HepG2 (cell line): Measurements from ENCODE around the gene PLA2R1. TPM values are rescaled to one million over a fixed set of nuclear protein-coding genes. Genes with fewer than 3 reads are reported as not detected.

Source experiments
- ATAC-seq: fragments of 200-7000 bp; cut with Tn5 transposase; 3 replicates; pipeline ENCODE4 v1.9.1; 2020; ENCODE audit warnings: mild to moderate bottlenecking, moderate library complexity
- BruUV-seq: library from RNA; stranded (reverse); fragments of 400-500 nt; replicated peaks from 2 replicates; lab custom pipeline; 2021; lab: Mats Ljungman, UMichigan
- CTCF ChIA-PET: fragments of 300-600 bp; formaldehyde crosslinking; extraction: SDS; loops from one replicate; lab custom pipeline; 2021; ENCODE audit warnings: low total read pairs, inconsistent platforms, low intra/inter-chr PET ratio; lab: Yijun Ruan, JAX
- POLR2A ChIA-PET: fragments of 350-600 bp; sonication (Branson Sonifier 250); formaldehyde crosslinking; loops from one replicate; lab custom pipeline; 2020; ENCODE audit warnings: antibody characterized with exemption, inconsistent platforms; lab: Yijun Ruan, JAX
- DNase-seq: peaks from one replicate; pipeline ENCODE4 v3.0.0-alpha.2; 2015; ENCODE audit warnings: low spot score
- FAIRE-seq: peaks from 3 replicates; lab custom pipeline; 2011; peaks lifted over from hg19 to GRCh38; lab: Jason Lieb, UNC
- H2AFZ ChIP-seq: one replicate; pipeline ENCODE4 v1.6.1; 2011; ENCODE audit warnings: low read length, inconsistent platforms
- H3K27ac ChIP-seq: fragments of 300-600 bp; 3 replicates; pipeline ENCODE4 v1.8.0; 2011; ENCODE audit warnings: mixed run types, mild to moderate bottlenecking, mixed read lengths, low read length, inconsistent platforms; ENCODE audit not compliant: insufficient read depth; ENCODE audit errors: extremely low read length
- H3K27me3 ChIP-seq, 2 experiments: fragments of 200-600 bp in 1 of 2; 2 replicates in 1 of 2; 3 replicates in 1 of 2; pipeline versions ENCODE4 v1.6.0 to v1.8.0; 2011; ENCODE audit warnings: low read length in 2 of 2, mild to moderate bottlenecking in 2 of 2, moderate library complexity in 2 of 2, inconsistent platforms in 1 of 2; ENCODE audit not compliant: insufficient read depth in 2 of 2, control insufficient read depth in 1 of 2
- H3K36me3 ChIP-seq, 2 experiments: fragments of 200-600 bp in 1 of 2; replicated peaks in 1 of 2; 2 replicates in 1 of 2; 3 replicates in 1 of 2; pipeline versions ENCODE4 v1.5.1 to v1.8.0; 2011; ENCODE audit warnings: low read length in 2 of 2, inconsistent platforms in 1 of 2; ENCODE audit not compliant: insufficient read depth in 2 of 2, control insufficient read depth in 1 of 2
- H3K4me1 ChIP-seq: 2 replicates; pipeline ENCODE4 v1.5.1; 2012; ENCODE audit warnings: low read length, inconsistent platforms; ENCODE audit not compliant: insufficient read depth
- H3K4me2 ChIP-seq: 2 replicates; pipeline ENCODE4 v1.6.0; 2011; ENCODE audit warnings: low read depth, low read length, inconsistent platforms
- H3K4me3 ChIP-seq, 3 experiments: fragments of 200-600 bp in 1 of 3; sonication (generic), shearing (Covaris generic) in 1 of 3; replicated peaks in 1 of 3; 2 replicates each; pipeline ENCODE4 v1.5.1; 2011 to 2016; ENCODE audit warnings: low read length in 3 of 3, inconsistent platforms in 2 of 3, low read depth in 2 of 3, mild to moderate bottlenecking in 2 of 3, control low read depth in 1 of 3, mixed read lengths in 1 of 3; ENCODE audit not compliant: insufficient read depth in 1 of 3
- H3K79me2 ChIP-seq: one replicate; pipeline ENCODE4 v1.6.1; 2011; ENCODE audit warnings: low read length, inconsistent platforms; ENCODE audit not compliant: insufficient read depth
- H3K9ac ChIP-seq: 2 replicates; pipeline ENCODE4 v1.6.0; 2011; ENCODE audit warnings: mild to moderate bottlenecking, low read depth, low read length, inconsistent platforms; ENCODE audit not compliant: insufficient read depth
- H3K9me3 ChIP-seq: 2 replicates; pipeline ENCODE4 v1.5.1; 2012; ENCODE audit warnings: mild to moderate bottlenecking, low read length
- H4K20me1 ChIP-seq: 2 replicates; pipeline ENCODE4 v1.6.0; 2011; ENCODE audit warnings: inconsistent platforms, mild to moderate bottlenecking, low read length, moderate library complexity; ENCODE audit not compliant: insufficient read depth
- CHD4 ChIP-seq: fragments of 200-600 bp; sonication (generic); IDR thresholded peaks from 2 replicates; pipeline ENCODE4 v1.7.0; 2017; ENCODE audit warnings: mild to moderate bottlenecking, low read length, borderline replicate concordance
- FLYWCH1 ChIP-seq: sonication (generic); formaldehyde crosslinking; IDR thresholded peaks from 2 replicates; pipeline ENCODE4 v1.8.1; 2023; ENCODE audit warnings: mild to moderate bottlenecking, missing genetic modification reagents
- JUN ChIP-seq: sonication (generic); formaldehyde crosslinking; IDR thresholded peaks from 2 replicates; pipeline ENCODE4 v1.4.0; 2020; ENCODE audit warnings: mild to moderate bottlenecking, missing genetic modification reagents
- MEIS1 ChIP-seq: sonication (generic); formaldehyde crosslinking; IDR thresholded peaks from 2 replicates; pipeline ENCODE4 v1.9.0; 2021; ENCODE audit warnings: mild to moderate bottlenecking, missing genetic modification reagents, moderate library complexity, borderline replicate concordance
- MTA3 ChIP-seq: sonication (generic); formaldehyde crosslinking; IDR thresholded peaks from 2 replicates; pipeline ENCODE4 v1.4.0; 2020; ENCODE audit warnings: missing genetic modification reagents
- PAWR ChIP-seq: sonication (generic); formaldehyde crosslinking; IDR thresholded peaks from 2 replicates; pipeline ENCODE4 v1.4.0; 2020; ENCODE audit warnings: missing genetic modification reagents, mild to moderate bottlenecking, borderline replicate concordance
- RBFOX2 ChIP-seq: fragments of 200-400 bp; formaldehyde crosslinking; IDR thresholded peaks from 2 replicates; pipeline ENCODE4 v1.6.1; 2017; ENCODE audit warnings: low read depth, mild to moderate bottlenecking, low read length
- ZNF329 ChIP-seq: sonication (generic); formaldehyde crosslinking; IDR thresholded peaks from 2 replicates; pipeline ENCODE4 v1.9.0; 2021; ENCODE audit warnings: low read depth, mild to moderate bottlenecking, missing genetic modification reagents
- ZNF33A ChIP-seq: sonication (generic); formaldehyde crosslinking; IDR thresholded peaks from 2 replicates; pipeline ENCODE4 v1.5.1; 2020; ENCODE audit warnings: missing genetic modification reagents, mild to moderate bottlenecking, moderate library complexity, borderline replicate concordance
- ZNF383 ChIP-seq: sonication (generic); formaldehyde crosslinking; IDR thresholded peaks from 2 replicates; pipeline ENCODE4 v1.4.0; 2020; ENCODE audit warnings: missing genetic modification reagents, mild to moderate bottlenecking, borderline replicate concordance
- ZNF782 ChIP-seq: sonication (generic); formaldehyde crosslinking; IDR thresholded peaks from 2 replicates; pipeline ENCODE4 v1.4.0; 2020; ENCODE audit warnings: missing genetic modification reagents, mild to moderate bottlenecking, borderline replicate concordance
- ZSCAN22 ChIP-seq: sonication (generic); formaldehyde crosslinking; IDR thresholded peaks from 2 replicates; pipeline ENCODE4 v1.4.0; 2020; ENCODE audit warnings: mild to moderate bottlenecking, missing genetic modification reagents
- ZZZ3 ChIP-seq: sonication (generic); formaldehyde crosslinking; IDR thresholded peaks from 2 replicates; pipeline ENCODE4 v1.4.0; 2020; ENCODE audit warnings: missing genetic modification reagents, mild to moderate bottlenecking, borderline replicate concordance
- WGBS: methylation state at CpG from one replicate; pipeline ENCODE4 v1.1.6; 2017; ENCODE audit warnings: low lambda C conversion rate; 5-methylcytosine and 5-hydroxymethylcytosine counted together
- in situ Hi-C: cut with HindIII; loops from 2 replicates; pipeline ENCODE4 v1.10.0; 2017; ENCODE audit warnings: low pct_unique_long_range_greater_than_20kb; ENCODE audit not compliant: extremely low pct_ligation_motif_present
- intact Hi-C: fragments of 100-400 bp; cut with micrococcal nuclease; formaldehyde crosslinking; loops from one replicate; pipeline ENCODE4 v1.10.0; 2022; ENCODE audit not compliant: unreplicated experiment
- polyA plus RNA-seq, 8 experiments: library from polyadenylated mRNA; depleted of rRNA in 3 of 8; stranded (reverse) in 7 of 8; unstranded in 1 of 8; fragments of >200 nt; fragmentation: Illumina TruSeq in 4 of 8; extraction: Trizol in 4 of 8; gene quantifications; 2 replicates each; pipeline versions ENCODE4 v1.2.1 to v1.2.3, GENCODE V29; 2011 to 2016; ENCODE audit warnings: low read depth in 4 of 8, missing spikeins in 1 of 8, mixed read lengths in 1 of 8; ENCODE audit not compliant: insufficient read depth in 1 of 8
- total RNA-seq, 5 experiments: library from RNA; depleted of rRNA; stranded (reverse); fragments of >200 nt; fragmentation: Illumina TruSeq; extraction: Trizol; gene quantifications; 2 replicates each; pipeline ENCODE4 v1.2.3, GENCODE V29; 2016; ENCODE audit warnings: low read depth in 1 of 5
- TF ChIP-seq, protein P1 (sequence below): sonication (generic); formaldehyde crosslinking; IDR thresholded peaks from 2 replicates; pipeline ENCODE4 v1.4.0; 2020; ENCODE audit warnings: missing genetic modification reagents
- TF ChIP-seq, protein P2 (sequence below): sonication (generic); formaldehyde crosslinking; IDR thresholded peaks from 2 replicates; pipeline ENCODE4 v1.8.0; 2022; ENCODE audit warnings: missing genetic modification reagents, mild to moderate bottlenecking, inconsistent platforms, borderline replicate concordance
- TF ChIP-seq, protein P3 (sequence below): sonication (generic); formaldehyde crosslinking; IDR thresholded peaks from 2 replicates; pipeline ENCODE4 v1.4.0; 2020; ENCODE audit warnings: missing genetic modification reagents, borderline replicate concordance

Gene PLA2R1
- total and polyA plus RNA-seq, 2 of the 13 experiments (the other 11 are each of a cell fraction or from before 2014, with no cell fraction given), result not detected

DNA sequence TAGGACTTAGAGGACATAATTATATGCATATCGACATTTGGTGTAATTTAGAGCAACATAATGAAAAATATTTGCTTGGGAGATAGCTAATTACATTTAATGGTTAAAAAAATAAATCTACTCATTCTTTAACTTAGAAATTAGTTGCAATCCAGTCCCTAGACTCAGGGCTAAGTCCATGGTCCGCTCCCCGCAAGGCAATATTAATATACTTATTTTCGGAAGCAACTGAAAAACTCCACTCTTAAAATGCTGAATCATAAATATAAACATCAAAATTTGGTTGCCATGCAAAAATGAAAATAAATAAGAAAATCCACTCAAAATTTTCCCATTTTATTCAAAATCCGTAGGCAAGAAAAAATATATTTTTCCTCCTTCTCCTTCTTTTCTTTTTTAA lies 164.7 kb downstream of the PLA2R1 start:
- Histone ChIP-seq H3K4me1 (peaks cover 29% of the 10 kb centered on the region), H4K20me1 (no peaks in the 10 kb centered on the region), H3K9me3 (no peaks in the 10 kb centered on the region), H2AFZ (no peak overlapping the region), H3K4me3 (no peak overlapping the region), H3K36me3 (no peaks in the 10 kb centered on the region), H3K79me2 (no peaks in the 10 kb centered on the region), H3K27ac (no peak overlapping the region), H3K27me3 (peaks cover 0 to 6% of the 10 kb centered on the region in 2 experiments; a peak in 2 of 5 replicates), H3K4me2 (no peak overlapping the region), H3K9ac (no peak overlapping the region)
- CTCF ChIA-PET, result no interaction called here
- WGBS, result 59% methylated on average over 5 of the region's 5 CpGs
- FAIRE-seq (no peak), DNase-seq (no peak), ATAC-seq (no peak)
- BruUV-seq, result no TSS peak
- POLR2A ChIA-PET, result no interaction called here
- no peak for TF ChIP-seq ZSCAN22 (CRISPR knock-in tag)
- TF ChIP-seq, protein P1, sequence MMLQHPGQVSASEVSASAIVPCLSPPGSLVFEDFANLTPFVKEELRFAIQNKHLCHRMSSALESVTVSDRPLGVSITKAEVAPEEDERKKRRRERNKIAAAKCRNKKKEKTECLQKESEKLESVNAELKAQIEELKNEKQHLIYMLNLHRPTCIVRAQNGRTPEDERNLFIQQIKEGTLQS (CRISPR knock-in tag), result no peak
- TF ChIP-seq ZNF329, result no peak
- TF ChIP-seq ZNF782 (CRISPR knock-in tag), result no peak
- no peak for TF ChIP-seq PAWR
- TF ChIP-seq CHD4, result no peak
- TF ChIP-seq ZNF383 (CRISPR knock-in tag), result no peak
- no peak for TF ChIP-seq RBFOX2
- TF ChIP-seq MEIS1 (CRISPR knock-in tag), result no peak
- intact Hi-C loops, result no loop called here
- in situ Hi-C loops, result no loop called here

DNA sequence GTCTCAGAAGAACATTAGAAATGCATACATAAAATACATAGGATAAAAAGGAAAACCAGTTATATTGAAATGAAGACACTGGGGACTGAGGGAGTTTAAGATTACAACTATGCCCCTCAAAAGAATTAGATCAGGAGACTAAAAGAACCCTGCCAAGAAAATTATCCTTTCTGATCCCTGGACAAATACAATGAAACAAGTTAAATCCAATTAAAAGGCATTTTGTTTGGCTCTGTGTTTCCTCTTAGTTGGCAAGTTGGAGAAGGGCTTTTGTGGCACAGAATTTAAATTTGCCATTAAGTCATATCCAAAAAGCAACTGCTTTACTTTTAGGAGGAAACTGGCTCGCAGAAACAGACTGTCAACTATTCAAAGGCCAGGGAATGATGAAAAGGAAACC lies 165.3 kb downstream of the PLA2R1 start:
- ChIA-PET CTCF (no interaction called here), POLR2A (no interaction called here)
- Histone ChIP-seq H3K27ac (no peak overlapping the region), H3K79me2 (no peaks in the 10 kb centered on the region), H3K36me3 (no peaks in the 10 kb centered on the region), H3K9ac (no peak overlapping the region), H4K20me1 (no peaks in the 10 kb centered on the region), H3K27me3 (peaks cover 0 to 7% of the 10 kb centered on the region in 2 experiments; a peak in 2 of 5 replicates), H3K9me3 (no peaks in the 10 kb centered on the region), H2AFZ (no peak overlapping the region), H3K4me3 (no peak overlapping the region), H3K4me2 (no peak overlapping the region), H3K4me1 (peaks cover 30% of the 10 kb centered on the region)
- in situ Hi-C loops, result no loop called here
- WGBS, result 34% methylated on average over 1 of the region's 1 CpG
- intact Hi-C loops, result no loop called here
- ATAC-seq, result no peak
- no peak for FAIRE-seq
- no TSS peak for BruUV-seq
- DNase-seq, result no peak
- no peak for TF ChIP-seq JUN
- TF ChIP-seq MTA3 (CRISPR knock-in tag), result no peak
- no peak for TF ChIP-seq ZNF33A (CRISPR knock-in tag)
- no peak for TF ChIP-seq ZZZ3 (CRISPR knock-in tag)
- TF ChIP-seq, protein P2, sequence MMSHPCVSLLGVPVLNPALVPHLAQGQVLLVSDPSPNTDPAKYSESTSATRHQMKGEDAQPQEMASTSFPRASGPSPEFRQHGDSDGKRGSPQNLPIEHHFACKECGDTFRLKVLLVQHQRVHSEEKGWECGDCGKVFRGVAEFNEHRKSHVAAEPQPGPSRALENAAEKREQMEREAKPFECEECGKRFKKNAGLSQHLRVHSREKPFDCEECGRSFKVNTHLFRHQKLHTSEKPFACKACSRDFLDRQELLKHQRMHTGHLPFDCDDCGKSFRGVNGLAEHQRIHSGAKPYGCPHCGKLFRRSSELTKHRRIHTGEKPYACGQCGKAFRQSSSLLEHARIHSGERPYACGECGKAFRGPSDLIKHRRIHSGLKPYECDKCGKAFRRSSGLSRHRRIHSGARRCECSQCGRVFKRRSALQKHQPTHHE (CRISPR knock-in tag), result no peak
- TF ChIP-seq FLYWCH1 (CRISPR knock-in tag), result no peak
- TF ChIP-seq, protein P3, sequence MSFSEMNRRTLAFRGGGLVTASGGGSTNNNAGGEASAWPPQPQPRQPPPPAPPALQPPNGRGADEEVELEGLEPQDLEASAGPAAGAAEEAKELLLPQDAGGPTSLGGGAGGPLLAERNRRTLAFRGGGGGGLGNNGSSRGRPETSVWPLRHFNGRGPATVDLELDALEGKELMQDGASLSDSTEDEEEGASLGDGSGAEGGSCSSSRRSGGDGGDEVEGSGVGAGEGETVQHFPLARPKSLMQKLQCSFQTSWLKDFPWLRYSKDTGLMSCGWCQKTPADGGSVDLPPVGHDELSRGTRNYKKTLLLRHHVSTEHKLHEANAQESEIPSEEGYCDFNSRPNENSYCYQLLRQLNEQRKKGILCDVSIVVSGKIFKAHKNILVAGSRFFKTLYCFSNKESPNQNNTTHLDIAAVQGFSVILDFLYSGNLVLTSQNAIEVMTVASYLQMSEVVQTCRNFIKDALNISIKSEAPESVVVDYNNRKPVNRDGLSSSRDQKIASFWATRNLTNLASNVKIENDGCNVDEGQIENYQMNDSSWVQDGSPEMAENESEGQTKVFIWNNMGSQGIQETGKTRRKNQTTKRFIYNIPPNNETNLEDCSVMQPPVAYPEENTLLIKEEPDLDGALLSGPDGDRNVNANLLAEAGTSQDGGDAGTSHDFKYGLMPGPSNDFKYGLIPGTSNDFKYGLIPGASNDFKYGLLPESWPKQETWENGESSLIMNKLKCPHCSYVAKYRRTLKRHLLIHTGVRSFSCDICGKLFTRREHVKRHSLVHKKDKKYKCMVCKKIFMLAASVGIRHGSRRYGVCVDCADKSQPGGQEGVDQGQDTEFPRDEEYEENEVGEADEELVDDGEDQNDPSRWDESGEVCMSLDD (CRISPR knock-in tag), result no peak
